ENCODE data around the gene STPG4. TPM values are rescaled to one million over a fixed set of nuclear protein-coding genes. Genes with fewer than 3 reads are reported as not detected.

Gene STPG4
- total RNA-seq, 1 experiment from 2014 or later = 0.13 TPM

DNA sequence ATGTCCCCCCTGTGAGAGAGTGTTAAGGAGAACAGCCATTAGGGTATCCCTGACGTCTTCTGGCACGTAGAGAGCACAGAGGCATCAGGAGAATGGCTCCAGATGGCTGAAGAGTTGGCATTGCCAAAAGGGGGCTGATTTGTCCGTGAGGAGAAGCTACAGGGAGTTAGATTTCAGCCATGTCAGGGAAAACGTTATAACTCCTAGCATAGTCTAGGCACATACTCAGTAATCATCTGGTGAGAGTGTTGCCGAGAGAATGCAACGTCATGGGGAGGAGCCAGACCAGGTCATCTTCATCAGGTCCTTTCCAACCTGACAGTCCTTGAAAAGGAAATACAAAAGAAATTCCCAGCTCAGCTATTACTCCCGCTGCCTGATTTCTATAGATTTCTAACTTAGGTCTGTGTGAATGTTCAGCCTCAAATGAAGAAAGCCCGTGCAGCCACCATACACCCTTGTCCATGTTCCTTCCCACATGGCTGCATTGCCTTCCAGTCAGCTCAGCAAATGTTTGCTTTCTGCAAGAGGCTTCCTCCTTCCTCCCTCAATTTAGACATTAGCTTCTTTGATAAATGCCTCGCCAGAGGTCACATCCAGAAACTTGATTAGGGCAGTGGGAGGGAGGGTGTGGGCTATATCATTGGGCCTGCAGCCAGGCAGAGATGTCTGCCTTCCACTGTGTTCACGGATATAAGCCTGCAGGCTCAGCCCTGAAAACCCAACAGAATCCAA lies 93.0 kb downstream of the STPG4 start:
- no peak overlapping the region for H3K14ac ChIP-seq (ENCODE audit: insufficient read depth, low read length)
- H3T11ph ChIP-seq (ENCODE audit: low read length) = no peak overlapping the region
- Mint-ChIP-seq H3K4me3 (no peak overlapping the region), H3K9me3 (no peaks in the 10 kb centered on the region), H3K27ac (peak overlapping the region in 1 of 3 experiments; percentile 56; a peak in 1 of 7 replicates), H3K4me1 (peaks cover 36 to 40% of the 10 kb centered on the region in 2 experiments), H3K27me3 (ENCODE audit: low read depth) (no peaks in the 10 kb centered on the region), H3K36me3 (ENCODE audit: insufficient read depth in 1 of 3, low read depth in 3 of 3) (no peaks in the 10 kb centered on the region; a peak in 3 of 7 replicates)
- no peak for DNase-seq
- TF ChIP-seq, protein P1, sequence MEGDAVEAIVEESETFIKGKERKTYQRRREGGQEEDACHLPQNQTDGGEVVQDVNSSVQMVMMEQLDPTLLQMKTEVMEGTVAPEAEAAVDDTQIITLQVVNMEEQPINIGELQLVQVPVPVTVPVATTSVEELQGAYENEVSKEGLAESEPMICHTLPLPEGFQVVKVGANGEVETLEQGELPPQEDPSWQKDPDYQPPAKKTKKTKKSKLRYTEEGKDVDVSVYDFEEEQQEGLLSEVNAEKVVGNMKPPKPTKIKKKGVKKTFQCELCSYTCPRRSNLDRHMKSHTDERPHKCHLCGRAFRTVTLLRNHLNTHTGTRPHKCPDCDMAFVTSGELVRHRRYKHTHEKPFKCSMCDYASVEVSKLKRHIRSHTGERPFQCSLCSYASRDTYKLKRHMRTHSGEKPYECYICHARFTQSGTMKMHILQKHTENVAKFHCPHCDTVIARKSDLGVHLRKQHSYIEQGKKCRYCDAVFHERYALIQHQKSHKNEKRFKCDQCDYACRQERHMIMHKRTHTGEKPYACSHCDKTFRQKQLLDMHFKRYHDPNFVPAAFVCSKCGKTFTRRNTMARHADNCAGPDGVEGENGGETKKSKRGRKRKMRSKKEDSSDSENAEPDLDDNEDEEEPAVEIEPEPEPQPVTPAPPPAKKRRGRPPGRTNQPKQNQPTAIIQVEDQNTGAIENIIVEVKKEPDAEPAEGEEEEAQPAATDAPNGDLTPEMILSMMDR (conservative IDR thresholded peaks at IDR 0.05) = no peak
- H3K4ac ChIP-seq (ENCODE audit: low read depth, low read length) = no peak overlapping the region
- no peak overlapping the region for H2BK12ac ChIP-seq (ENCODE audit: insufficient read length, low read depth, low read length)
- no peaks in the 10 kb centered on the region for H3K27me3 ChIP-seq (ENCODE audit: insufficient read depth, low read length)
- H3K27ac ChIP-seq (ENCODE audit: insufficient read length, low read depth, low read length) = no peak overlapping the region
- H3K56ac ChIP-seq (ENCODE audit: insufficient read length, low read depth, low read length) = no peak overlapping the region
- no peak overlapping the region for H3K9ac ChIP-seq (ENCODE audit: extremely low read depth, insufficient read length, low read length)
- H2BK20ac ChIP-seq (ENCODE audit: low read depth, low read length, poor library complexity, severe bottlenecking) = no peak overlapping the region
- H3K23ac ChIP-seq (ENCODE audit: insufficient read length, low read depth, low read length) = no peak overlapping the region
- no peak overlapping the region for H2BK120ac ChIP-seq (ENCODE audit: low read depth, low read length, poor library complexity, severe bottlenecking)
- no CpG with 5 or more reads among the region's 10 CpGs for WGBS (ENCODE audit: extremely low coverage, insufficient read length, low lambda C conversion rate)
- no peak overlapping the region for H4K8ac ChIP-seq (replicated peaks; ENCODE audit: insufficient read length, low read depth, low read length)
- no peak overlapping the region for H2AFZ ChIP-seq (ENCODE audit: low read length)
- no peak overlapping the region for H4K91ac ChIP-seq (ENCODE audit: insufficient read length, low read depth, low read length)
- no peak overlapping the region for H3K18ac ChIP-seq (ENCODE audit: insufficient read length, low read depth, low read length)
- no peaks in the 10 kb centered on the region for H3K79me2 ChIP-seq (ENCODE audit: insufficient read depth, low read length)
- no peaks in the 10 kb centered on the region for H3K79me1 ChIP-seq (ENCODE audit: insufficient read depth, low read depth, low read length, poor library complexity, severe bottlenecking)
- no peaks in the 10 kb centered on the region for H3K23me2 ChIP-seq (ENCODE audit: insufficient read length, low read depth, low read length, poor library complexity, severe bottlenecking)
- no peak overlapping the region for H2BK15ac ChIP-seq (ENCODE audit: low read depth, low read length)
- no peak overlapping the region for H4K5ac ChIP-seq (ENCODE audit: insufficient read length, low read depth, low read length)
- no peaks in the 10 kb centered on the region for H3K9me3 ChIP-seq (ENCODE audit: control insufficient read depth, low read depth, low read length)
- H4K20me1 ChIP-seq (ENCODE audit: control insufficient read depth, insufficient read depth, insufficient read length) = no peaks in the 10 kb centered on the region
- H2AK5ac ChIP-seq (ENCODE audit: insufficient read length, low read length) = no peak overlapping the region
- H3K4me2 ChIP-seq (ENCODE audit: insufficient read depth, insufficient read length, low read length) = no peak overlapping the region
- no peak overlapping the region for H2BK5ac ChIP-seq (ENCODE audit: insufficient read length, low read length)
- H3K4me1 ChIP-seq (ENCODE audit: insufficient read depth, low read length) = peaks cover 11% of the 10 kb centered on the region; the same call in 1 of the 2 replicates
